IMR-90 (cell line): Measurements from ENCODE around the gene SRSF3. TPM values are rescaled to one million over a fixed set of nuclear protein-coding genes. Genes with fewer than 3 reads are reported as not detected.

Experiments used
- ATAC-seq: fragments of 200-7000 bp; cut with Tn5 transposase; 2 replicates; pipeline ENCODE4 v1.9.1; 2020; ENCODE audit warnings: low read depth, mild to moderate bottlenecking, moderate library complexity
- BruUV-seq: library from RNA; stranded (reverse); fragments of 400-500 nt; replicated peaks from 2 replicates; lab custom pipeline; 2021; lab: Mats Ljungman, UMichigan
- CTCF ChIA-PET: fragments of 300-600 bp; formaldehyde crosslinking; extraction: SDS; loops from one replicate; lab custom pipeline; 2021; ENCODE audit warnings: antibody characterized with exemption; lab: Yijun Ruan, JAX
- POLR2A ChIA-PET: fragments of 300-600 bp; sonication (Branson Sonifier 250); formaldehyde crosslinking; loops from one replicate; lab custom pipeline; 2022; ENCODE audit warnings: antibody characterized with exemption; ENCODE audit not compliant: unreplicated experiment; lab: Charles Lee
- DNase-seq: peaks from one replicate; pipeline ENCODE4 v3.0.0; 2013
- H2AFZ ChIP-seq: replicated peaks from 2 replicates; pipeline ENCODE3; 2013; ENCODE audit warnings: low read length, mild to moderate bottlenecking; ENCODE audit not compliant: poor library complexity
- H2AK5ac ChIP-seq: 2 replicates; pipeline ENCODE4 v1.6.1; 2013; ENCODE audit warnings: low read depth, low read length, inconsistent platforms
- H2AK9ac ChIP-seq: replicated peaks from 2 replicates; pipeline ENCODE3; 2013; ENCODE audit warnings: mild to moderate bottlenecking, low read depth, low read length, moderate library complexity; ENCODE audit not compliant: poor library complexity
- H2BK120ac ChIP-seq: 2 replicates; pipeline ENCODE4 v1.6.1; 2013; ENCODE audit warnings: low read depth, low read length, inconsistent platforms
- H2BK15ac ChIP-seq: 3 replicates; pipeline ENCODE4 v1.6.1; 2013; ENCODE audit warnings: low read depth, low read length, inconsistent platforms
- H2BK20ac ChIP-seq: 2 replicates; pipeline ENCODE4 v1.6.1; 2013; ENCODE audit warnings: low read depth, mild to moderate bottlenecking, inconsistent platforms, low read length, moderate library complexity
- H2BK5ac ChIP-seq: 2 replicates; pipeline ENCODE4 v1.6.1; 2013; ENCODE audit warnings: mild to moderate bottlenecking, low read depth, low read length, inconsistent platforms; ENCODE audit not compliant: poor library complexity, severe bottlenecking
- H3K14ac ChIP-seq: replicated peaks from 2 replicates; pipeline ENCODE4 v1.6.1; 2013; ENCODE audit warnings: low read depth, low read length, inconsistent platforms
- H3K18ac ChIP-seq: 2 replicates; pipeline ENCODE4 v1.6.1; 2013; ENCODE audit warnings: low read depth, low read length, control low read depth
- H3K23ac ChIP-seq: 2 replicates; pipeline ENCODE4 v1.6.1; 2013; ENCODE audit warnings: low read depth, low read length, inconsistent platforms
- H3K27ac ChIP-seq: 2 replicates; pipeline ENCODE4 v1.5.1; 2013; ENCODE audit warnings: mild to moderate bottlenecking, control low read depth, low read length; ENCODE audit not compliant: insufficient read depth
- H3K27me3 ChIP-seq: 2 replicates; pipeline ENCODE4 v1.6.1; 2013; ENCODE audit warnings: low read length; ENCODE audit not compliant: control insufficient read depth, insufficient read depth
- H3K36me3 ChIP-seq: 2 replicates; pipeline ENCODE4 v1.6.1; 2013; ENCODE audit warnings: low read length, mixed read lengths; ENCODE audit not compliant: control insufficient read depth, insufficient read depth
- H3K4ac ChIP-seq: 2 replicates; pipeline ENCODE4 v1.6.1; 2013; ENCODE audit warnings: low read depth, low read length, inconsistent platforms
- H3K4me1 ChIP-seq: 2 replicates; pipeline ENCODE4 v1.6.1; 2013; ENCODE audit warnings: low read length, mixed read lengths; ENCODE audit not compliant: control insufficient read depth, insufficient read depth
- H3K4me2 ChIP-seq: 2 replicates; pipeline ENCODE4 v1.6.1; 2013; ENCODE audit warnings: low read depth, mild to moderate bottlenecking, control low read depth, low read length, moderate library complexity
- H3K4me3 ChIP-seq: 2 replicates; pipeline ENCODE4 v1.5.1; 2013; ENCODE audit warnings: low read depth, mild to moderate bottlenecking, control low read depth, low read length, moderate library complexity; ENCODE audit not compliant: insufficient read depth
- H3K56ac ChIP-seq: 2 replicates; pipeline ENCODE4 v1.6.1; 2013; ENCODE audit warnings: low read length, inconsistent platforms; ENCODE audit not compliant: insufficient read depth; ENCODE audit errors: extremely low read depth
- H3K79me1 ChIP-seq, 2 experiments: 2 replicates each; pipeline ENCODE4 v1.6.1; 2013; ENCODE audit warnings: low read length in 2 of 2, inconsistent platforms in 1 of 2, low read depth in 1 of 2
- H3K9ac ChIP-seq: 2 replicates; pipeline ENCODE4 v1.6.1; 2013; ENCODE audit warnings: low read depth, low read length, control low read depth
- H3K9me1 ChIP-seq: 2 replicates; pipeline ENCODE4 v1.6.1; 2013; ENCODE audit warnings: low read length, inconsistent platforms; ENCODE audit not compliant: insufficient read depth
- H3K9me3 ChIP-seq: 2 replicates; pipeline ENCODE4 v1.6.1; 2013; ENCODE audit warnings: low read length; ENCODE audit not compliant: control insufficient read depth, insufficient read depth
- H4K20me1 ChIP-seq: 2 replicates; pipeline ENCODE4 v1.6.1; 2013; ENCODE audit warnings: low read length, inconsistent platforms; ENCODE audit not compliant: insufficient read depth
- H4K5ac ChIP-seq: 2 replicates; pipeline ENCODE4 v1.6.1; 2013; ENCODE audit warnings: mild to moderate bottlenecking, low read depth, low read length, control low read depth
- H4K8ac ChIP-seq, 2 experiments: 2 replicates each; pipeline ENCODE4 v1.6.1; 2013; ENCODE audit warnings: low read depth in 2 of 2, low read length in 2 of 2, control low read depth in 1 of 2, inconsistent platforms in 1 of 2
- H4K91ac ChIP-seq: 2 replicates; pipeline ENCODE4 v1.6.1; 2013; ENCODE audit warnings: low read depth, low read length, inconsistent platforms; ENCODE audit not compliant: insufficient read depth
- CHD1 ChIP-seq: IDR thresholded peaks from 2 replicates; pipeline ENCODE4 v1.6.1; 2012; ENCODE audit warnings: low read depth, low read length, improper control_type of control experiment
- FOS ChIP-seq: fragments of 150-350 bp; IDR thresholded peaks from 2 replicates; pipeline ENCODE4 v1.6.1; 2016; ENCODE audit warnings: low read depth, low read length
- MAFK ChIP-seq: IDR thresholded peaks from 2 replicates; pipeline ENCODE4 v1.6.1; 2012; ENCODE audit warnings: low read depth, low read length, improper control_type of control experiment
- MAZ ChIP-seq: IDR thresholded peaks from 2 replicates; pipeline ENCODE4 v1.6.1; 2012; ENCODE audit warnings: low read depth, mild to moderate bottlenecking, low read length, improper control_type of control experiment, moderate library complexity, borderline replicate concordance
- MXI1 ChIP-seq: IDR thresholded peaks from 2 replicates; pipeline ENCODE4 v1.6.1; 2012; ENCODE audit warnings: low read depth, mild to moderate bottlenecking, low read length, moderate library complexity, borderline replicate concordance
- POLR2A ChIP-seq: IDR thresholded peaks from 2 replicates; pipeline ENCODE4 v1.6.1; 2012; ENCODE audit warnings: mild to moderate bottlenecking, low read depth, low read length
- RAD21 ChIP-seq: IDR thresholded peaks from 2 replicates; pipeline ENCODE4 v1.6.1; 2012; ENCODE audit warnings: low read length, improper control_type of control experiment
- RCOR1 ChIP-seq: IDR thresholded peaks from 2 replicates; pipeline ENCODE4 v1.6.1; 2012; ENCODE audit warnings: mild to moderate bottlenecking, low read length, improper control_type of control experiment; ENCODE audit not compliant: insufficient replicate concordance
- SMC3 ChIP-seq: fragments of 150-350 bp; IDR thresholded peaks from 2 replicates; pipeline ENCODE4 v1.6.1; 2016; ENCODE audit warnings: low read depth, mild to moderate bottlenecking, antibody characterized with exemption, low read length, moderate library complexity
- WGBS, 2 experiments: methylation state at CpG; one replicate each; pipeline versions ENCODE4 v1.1.5 to v1.1.7; 2013; ENCODE audit warnings: missing lambda C conversion rate in 2 of 2; ENCODE audit not compliant: insufficient read length in 1 of 2; ENCODE audit errors: extremely low coverage in 2 of 2; 5-methylcytosine and 5-hydroxymethylcytosine counted together
- dilution Hi-C: fragments of 300-500 bp; cut with HindIII; formaldehyde crosslinking; loops from one replicate; pipeline ENCODE4 v1.14.3; 2018; ENCODE audit warnings: low sequenced_read_pairs; ENCODE audit not compliant: unreplicated experiment
- in situ Hi-C: fragments of 300-500 bp; cut with MboI; formaldehyde crosslinking; loops from 3 replicates; pipeline ENCODE4 v1.14.3; 2019; ENCODE audit warnings: low sequenced_read_pairs, inconsistent platforms, mixed read lengths
- intact Hi-C: fragments of 100-400 bp; cut with micrococcal nuclease; formaldehyde crosslinking; loops from 2 replicates; pipeline ENCODE4 v1.10.0; 2022
- polyA plus RNA-seq, 3 experiments: library from polyadenylated mRNA; depleted of rRNA; stranded (reverse); fragments of >200 nt; gene quantifications; 2 replicates each; pipeline ENCODE4 v1.2.3, GENCODE V29; 2012; ENCODE audit warnings: low replicate concordance in 1 of 3
- total RNA-seq: library from RNA; depleted of rRNA; stranded (reverse); fragments of >200 nt; gene quantifications from 2 replicates; pipeline ENCODE4 v1.2.3, GENCODE V29; 2012
- TF ChIP-seq, protein P1 (sequence below): conservative IDR thresholded peaks from 2 replicates; pipeline ENCODE4 v1.5.1; 2012; ENCODE audit warnings: mild to moderate bottlenecking, low read depth, low read length, improper control_type of control experiment
- TF ChIP-seq, protein P2 (sequence below): fragments of 150-350 bp; IDR thresholded peaks from 2 replicates; pipeline ENCODE4 v1.6.1; 2017; ENCODE audit warnings: mild to moderate bottlenecking, antibody characterized with exemption, low read length, low read depth

The SRSF3 gene
- total and polyA plus RNA-seq, 2 of the 4 experiments (the other 2 are of a cell fraction): 237 to 297 TPM

DNA sequence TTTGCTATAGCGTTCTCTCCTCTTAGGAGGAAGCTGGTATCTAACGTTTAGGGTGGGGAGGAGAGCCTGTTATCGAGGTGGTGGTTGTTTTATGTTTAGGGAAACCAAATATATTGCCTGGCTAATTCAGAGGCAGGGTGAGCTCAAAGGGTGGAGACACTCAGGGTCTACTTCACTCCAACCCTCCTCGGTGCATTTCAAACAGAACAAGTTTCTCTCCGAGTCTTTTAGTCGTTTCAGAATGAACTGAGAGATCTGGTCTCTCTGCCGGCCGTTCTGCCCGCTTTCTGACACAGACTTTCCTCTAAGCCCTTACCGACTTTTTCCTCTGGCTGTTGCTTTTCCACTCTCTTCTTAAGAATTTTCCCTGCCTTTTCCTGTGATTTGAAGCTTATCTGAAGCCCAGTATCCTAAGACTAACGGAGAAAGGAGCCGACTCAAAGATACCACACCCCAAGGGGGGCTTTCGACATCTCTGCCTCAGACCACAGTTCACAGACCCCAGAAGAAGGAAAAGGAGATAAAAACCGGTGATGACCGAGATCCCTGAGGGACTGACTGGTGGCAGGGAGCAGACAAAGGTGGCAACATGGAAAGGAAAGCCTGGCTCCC, 47.7 kb upstream of the SRSF3 start:
- Histone ChIP-seq H3K14ac (peak overlapping the region; percentile 99), H3K9me3 (no peaks in the 10 kb centered on the region), H2BK15ac (peak overlapping the region; percentile 29; the same call in 1 of the 3 replicates), H3K27me3 (no peaks in the 10 kb centered on the region), H3K4me2 (peak overlapping the region; percentile 99), H2AK5ac (peak overlapping the region; percentile 72), H2AFZ (peak overlapping the region; percentile 96), H4K8ac (peak overlapping the region; percentile 26 to 94; a peak in 2 of 4 replicates), H3K18ac (peak overlapping the region; percentile 34), H3K9me1 (no peaks in the 10 kb centered on the region), H4K5ac (peak overlapping the region; percentile 42; the same call in 1 of the 2 replicates), H3K36me3 (no peaks in the 10 kb centered on the region), H2BK5ac (peak overlapping the region; percentile 94), H3K9ac (peak overlapping the region; percentile 98), H3K4ac (peak overlapping the region; percentile 95), H3K4me3 (peak overlapping the region; percentile 97), H2BK20ac (0 out of 2 replicates have a peak overlapping the region, but pooled peaks have one; percentile 12), H3K56ac (peak overlapping the region; percentile 40), H3K79me1 (peaks cover 2 to 53% of the 10 kb centered on the region in 2 experiments; a peak in 2 of 4 replicates), H2BK120ac (peak overlapping the region; percentile 59), H3K27ac (peak overlapping the region; percentile 98), H4K20me1 (peaks cover 24% of the 10 kb centered on the region; the same call in 1 of the 2 replicates), H4K91ac (peak overlapping the region; percentile 88), H3K4me1 (peaks cover 6% of the 10 kb centered on the region; the same call in 1 of the 2 replicates), H2AK9ac (peak overlapping the region; percentile 97), H3K23ac (peak overlapping the region; percentile 98)
- WGBS, 2 experiments: 1% methylated on average over 7 of the region's 15 CpGs; no CpG with 5 or more reads in 1 of the 2 experiments
- dilution Hi-C loops: no loop called here
- intact Hi-C loops: loop anchor here (1.0 kb wide), 1 partner anchor 50 kb away; no protein-coding TSS in a partner anchor
- BruUV-seq: no TSS peak
- peak; percentile 31 for DNase-seq
- ChIA-PET POLR2A (interaction anchor here (0.6 to 1.0 kb wide), 3 partner anchors 50 to 62 kb away, joined by 3 to 10 read pairs (median 3); no protein-coding TSS in a partner anchor), CTCF (interaction anchor here (0.7 to 1.2 kb wide), 2 partner anchors 22 to 33 kb away, joined by 3 read pairs; no protein-coding TSS in a partner anchor)
- no peak for TF ChIP-seq RAD21
- no peak for TF ChIP-seq CHD1
- no peak for TF ChIP-seq MAFK
- no peak for TF ChIP-seq FOS
- TF ChIP-seq RCOR1: no peak
- no peak for TF ChIP-seq MAZ
- TF ChIP-seq, protein P1, sequence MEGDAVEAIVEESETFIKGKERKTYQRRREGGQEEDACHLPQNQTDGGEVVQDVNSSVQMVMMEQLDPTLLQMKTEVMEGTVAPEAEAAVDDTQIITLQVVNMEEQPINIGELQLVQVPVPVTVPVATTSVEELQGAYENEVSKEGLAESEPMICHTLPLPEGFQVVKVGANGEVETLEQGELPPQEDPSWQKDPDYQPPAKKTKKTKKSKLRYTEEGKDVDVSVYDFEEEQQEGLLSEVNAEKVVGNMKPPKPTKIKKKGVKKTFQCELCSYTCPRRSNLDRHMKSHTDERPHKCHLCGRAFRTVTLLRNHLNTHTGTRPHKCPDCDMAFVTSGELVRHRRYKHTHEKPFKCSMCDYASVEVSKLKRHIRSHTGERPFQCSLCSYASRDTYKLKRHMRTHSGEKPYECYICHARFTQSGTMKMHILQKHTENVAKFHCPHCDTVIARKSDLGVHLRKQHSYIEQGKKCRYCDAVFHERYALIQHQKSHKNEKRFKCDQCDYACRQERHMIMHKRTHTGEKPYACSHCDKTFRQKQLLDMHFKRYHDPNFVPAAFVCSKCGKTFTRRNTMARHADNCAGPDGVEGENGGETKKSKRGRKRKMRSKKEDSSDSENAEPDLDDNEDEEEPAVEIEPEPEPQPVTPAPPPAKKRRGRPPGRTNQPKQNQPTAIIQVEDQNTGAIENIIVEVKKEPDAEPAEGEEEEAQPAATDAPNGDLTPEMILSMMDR: no peak
- no peak for TF ChIP-seq SMC3
- no peak for TF ChIP-seq POLR2A
- no peak for TF ChIP-seq MXI1
- TF ChIP-seq, protein P2, sequence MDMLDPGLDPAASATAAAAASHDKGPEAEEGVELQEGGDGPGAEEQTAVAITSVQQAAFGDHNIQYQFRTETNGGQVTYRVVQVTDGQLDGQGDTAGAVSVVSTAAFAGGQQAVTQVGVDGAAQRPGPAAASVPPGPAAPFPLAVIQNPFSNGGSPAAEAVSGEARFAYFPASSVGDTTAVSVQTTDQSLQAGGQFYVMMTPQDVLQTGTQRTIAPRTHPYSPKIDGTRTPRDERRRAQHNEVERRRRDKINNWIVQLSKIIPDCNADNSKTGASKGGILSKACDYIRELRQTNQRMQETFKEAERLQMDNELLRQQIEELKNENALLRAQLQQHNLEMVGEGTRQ: no peak
- in situ Hi-C loops: loop anchor here (5.0 kb wide), 1 partner anchor 46 kb away; the partner anchor contains the start of gene SRSF3
- ATAC-seq: peak; percentile 4
